ENCODE results near the gene ITLN2. TPM values are rescaled to one million over a fixed set of nuclear protein-coding genes. Genes with fewer than 3 reads are reported as not detected.
A peak's percentile ranks its signal among the peaks of the same experiment; 100 is the strongest.

Gene ITLN2
- total and polyA plus RNA-seq, 2 of the 8 experiments (the other 6 are each of a cell fraction or from before 2014, with no cell fraction given) = 4.7 to 6.3 TPM

- no peak overlapping the region for H3K4ac ChIP-seq (replicated peaks; ENCODE audit: insufficient read length, low read depth, low read length)
- H4K20me1 ChIP-seq (replicated peaks in 1 of 2; ENCODE audit: control insufficient read depth in 1 of 2, insufficient read depth in 2 of 2, low read length in 2 of 2) = no peaks in the 10 kb centered on the region
- H3K79me2 ChIP-seq (ENCODE audit: control insufficient read depth in 1 of 2, insufficient read depth in 2 of 2, low read length in 2 of 2) = no peaks in the 10 kb centered on the region
- WGBS, 2 experiments (ENCODE audit: extremely low coverage in 1 of 2, insufficient coverage in 1 of 2, insufficient read length in 1 of 2, insufficient replicate concordance in 2 of 2, low coverage in 1 of 2, low lambda C conversion rate in 2 of 2, missing lambda C conversion rate in 1 of 2) = 86% methylated on average over 4 of the region's 4 CpGs; no CpG with 5 or more reads in 1 of the 2 experiments
- CTCF ChIA-PET (ENCODE audit: partially characterized antibody) = interaction anchor here (0.8 to 2.3 kb wide), 10 partner anchors 20 to 191 kb away, joined by 3 to 7 read pairs (median 3); partner anchors contain the start of gene ITLN1
- no peak for DNase-seq (ENCODE audit: low read depth in 1 of 2, low spot score in 2 of 2)
- H3K14ac ChIP-seq (ENCODE audit: insufficient read length) = no peak overlapping the region
- no peaks in the 10 kb centered on the region for H3K27me3 ChIP-seq (replicated peaks in 1 of 4; ENCODE audit: control insufficient read depth in 3 of 4, extremely low read depth in 1 of 4, insufficient read depth in 3 of 4, low read length in 3 of 4)
- POLR2A ChIA-PET (ENCODE audit: partially characterized antibody) = no interaction called here
- no peak overlapping the region for H2BK15ac ChIP-seq (ENCODE audit: low read length)
- H2BK12ac ChIP-seq (ENCODE audit: low read depth, low read length) = no peak overlapping the region
- H3K4me2 ChIP-seq (ENCODE audit: insufficient read depth in 1 of 2, low read depth in 2 of 2, low read length in 2 of 2) = no peak overlapping the region
- H4K5ac ChIP-seq (ENCODE audit: insufficient read length, low read depth, low read length) = no peak overlapping the region
- H3K18ac ChIP-seq (ENCODE audit: extremely low read depth, low read length) = no peak overlapping the region
- no peak overlapping the region for H4K8ac ChIP-seq (ENCODE audit: extremely low read depth, insufficient read depth, low read length)
- TF ChIP-seq JUND (IDR thresholded peaks at IDR 0.05; ENCODE audit: low read length) = peak; percentile 45; the same call in 1 of the 2 replicates
- no peak for TF ChIP-seq ASH2L (IDR thresholded peaks at IDR 0.05; ENCODE audit: low read length)
- no peak for TF ChIP-seq RFX5 (IDR thresholded peaks at IDR 0.05; ENCODE audit: borderline replicate concordance, low read depth, low read length)
- no peak for TF ChIP-seq TCF12 (IDR thresholded peaks at IDR 0.05; ENCODE audit: low read depth, low read length)
- peak; percentile 16 to 25; a peak in 3 of 4 replicates for TF ChIP-seq RAD21 (IDR thresholded peaks at IDR 0.05 in 1 of 2, conservative IDR thresholded peaks at IDR 0.05 in 1 of 2; ENCODE audit: low read depth in 2 of 2, low read length in 2 of 2)
- TF ChIP-seq KDM5A (IDR thresholded peaks at IDR 0.05; ENCODE audit: low read length) = no peak
- no peak overlapping the region for H2BK20ac ChIP-seq (ENCODE audit: low read length)
- H3K36me3 ChIP-seq (ENCODE audit: control insufficient read depth in 2 of 4, insufficient read depth in 4 of 4, low read length in 3 of 4) = no peaks in the 10 kb centered on the region
- no peak overlapping the region for H2BK5ac ChIP-seq (ENCODE audit: low read depth, low read length)
- H2BK120ac ChIP-seq (replicated peaks; ENCODE audit: low read depth, low read length) = no peak overlapping the region
- H3K4me3 ChIP-seq (ENCODE audit: extremely low read depth in 1 of 4, insufficient read depth in 2 of 4, low read depth in 3 of 4, low read length in 4 of 4) = no peak overlapping the region
- no peaks in the 10 kb centered on the region for H3K4me1 ChIP-seq (replicated peaks in 1 of 4; ENCODE audit: control insufficient read depth in 3 of 4, insufficient read depth in 4 of 4, low read length in 3 of 4)
- H3K27ac ChIP-seq (ENCODE audit: low read depth, low read length) = no peak overlapping the region
- H3K23ac ChIP-seq (ENCODE audit: insufficient read length) = no peak overlapping the region
- H3K56ac ChIP-seq (replicated peaks; ENCODE audit: insufficient read length, low read depth, low read length) = no peak overlapping the region
- no peak overlapping the region for H2AK5ac ChIP-seq (ENCODE audit: low read depth, low read length)
- no peaks in the 10 kb centered on the region for H3K23me2 ChIP-seq (ENCODE audit: low read depth, low read length)
- no peaks in the 10 kb centered on the region for H3K79me1 ChIP-seq (ENCODE audit: low read depth, low read length)
- no peaks in the 10 kb centered on the region for H3K9me3 ChIP-seq (ENCODE audit: insufficient read depth in 2 of 2, low read depth in 1 of 2, low read length in 1 of 2)
- FAIRE-seq = no peak
- H2AFZ ChIP-seq (ENCODE audit: low read length) = 0 out of 2 replicates have a peak overlapping the region, but pooled peaks have one; percentile 1
- H3K9ac ChIP-seq (replicated peaks in 1 of 4; ENCODE audit: extremely low read depth in 1 of 4, low read depth in 3 of 4, low read length in 3 of 4) = no peak overlapping the region
- no peak overlapping the region for H4K91ac ChIP-seq (replicated peaks; ENCODE audit: insufficient read length, low read length)
Measured at GRCh38 chr1:160905617-160905989, 49.0 kb downstream of the ITLN2 start.

Data from H1 (cell line).